Stimulated activated CD8-positive, alpha-beta memory T cell treated with anti-CD3 and anti-CD28 coated beads, Interleukin-7, amount 100 ng/mL, for 4 hours (primary cell): ENCODE measurements around the gene AFF2.

Experiments
- DNase-seq, 2 donors: peaks; one replicate each; pipeline ENCODE4 v3.0.0-alpha.2; 2020; ENCODE audit warnings: low read depth in 2 of 2

Gene AFF2

GRCh38 chrX:148926371-148926770 is 426.0 kb downstream of the AFF2 start:
- DNase-seq: no peak

GRCh38 chrX:148928811-148929210 is 428.4 kb downstream of the AFF2 start:
- no peak for DNase-seq

GRCh38 chrX:148929686-148930085 is 429.3 kb downstream of the AFF2 start:
- DNase-seq: no peak

- DNase-seq: no peak
Observed at GRCh38 chrX:148930206-148930729, 429.9 kb downstream of the AFF2 start.

- DNase-seq: no peak
Observed at GRCh38 chrX:148933881-148934280, 433.5 kb downstream of the AFF2 start.

- no peak for DNase-seq
Observed at GRCh38 chrX:148938348-148938747, 437.9 kb downstream of the AFF2 start.

- DNase-seq: no peak
Observed at GRCh38 chrX:148940411-148940996, 440.1 kb downstream of the AFF2 start.

GRCh38 chrX:148942754-148943153 is 442.3 kb downstream of the AFF2 start:
- no peak for DNase-seq

GRCh38 chrX:148947399-148947975 is 447.1 kb downstream of the AFF2 start:
- no peak for DNase-seq

GRCh38 chrX:148956352-148956751 is 455.9 kb downstream of the AFF2 start:
- no peak for DNase-seq

GRCh38 chrX:148958901-148959300 is 458.5 kb downstream of the AFF2 start:
- DNase-seq: no peak

- no peak for DNase-seq
Observed at GRCh38 chrX:148960060-148960459, 459.6 kb downstream of the AFF2 start.

GRCh38 chrX:148961985-148962384 is 461.6 kb downstream of the AFF2 start:
- DNase-seq: no peak

- DNase-seq: no peak
Observed at GRCh38 chrX:148976571-148977400, 476.4 kb downstream of the AFF2 start.

GRCh38 chrX:148979786-148980185 is 479.4 kb downstream of the AFF2 start:
- DNase-seq: no peak

GRCh38 chrX:148984238-148984637 is 483.8 kb downstream of the AFF2 start:
- no peak for DNase-seq

- no peak for DNase-seq
Observed at GRCh38 chrX:148991502-148991901, 491.1 kb downstream of the AFF2 start.

- no peak for DNase-seq
Observed at GRCh38 chrX:148995661-148996060, 495.2 kb downstream of the AFF2 start.

GRCh38 chrX:149002320-149002719 is 501.9 kb downstream of the AFF2 start:
- DNase-seq: no peak

- no peak for DNase-seq
Observed at GRCh38 chrX:149003863-149004660, 503.6 kb downstream of the AFF2 start.

GRCh38 chrX:149004936-149005335 is 504.5 kb downstream of the AFF2 start:
- no peak for DNase-seq

- DNase-seq: no peak
Observed at GRCh38 chrX:149006235-149006634, 505.8 kb downstream of the AFF2 start.
